Right atrium auricular region (tissue), 2 donors: Measurements from ENCODE around the gene RAB3IL1. TPM values are rescaled to one million over a fixed set of nuclear protein-coding genes. Genes with fewer than 3 reads are reported as not detected.
A peak's percentile ranks its signal among the peaks of the same experiment; 100 is the strongest.
"Not testable (repeated sequence)": the region's sequence is repeated elsewhere in the genome, so short reads cannot be mapped to it uniquely, and the experiment has no call there.

Experiments
- DNase-seq: peaks from one replicate; pipeline ENCODE4 v3.0.0-alpha.2; 2019; ENCODE audit warnings: low spot score
- H3K27ac ChIP-seq, 2 donors: fragments of 200-600 bp; sonication (generic); 1 replicate in 1 of 2; 2 replicates in 1 of 2; pipeline ENCODE4 v1.5.1; 2016 to 2019
- H3K27me3 ChIP-seq, 2 donors: fragments of 200-600 bp; sonication (generic); one replicate each; pipeline versions ENCODE4 v1.5.1 to v1.6.0; 2017 to 2019
- H3K36me3 ChIP-seq: fragments of 200-600 bp; sonication (generic); one replicate; pipeline ENCODE4 v1.5.1; 2016
- H3K4me1 ChIP-seq, 2 donors: fragments of 200-600 bp; sonication (generic); one replicate each; pipeline versions ENCODE4 v1.5.1 to v1.6.0; 2017 to 2019
- H3K4me3 ChIP-seq, 2 donors: fragments of 200-600 bp; sonication (generic); 1 replicate in 1 of 2; 2 replicates in 1 of 2; pipeline ENCODE4 v1.5.1; 2017 to 2019; ENCODE audit warnings: mild to moderate bottlenecking in 1 of 2, moderate library complexity in 1 of 2
- H3K9me3 ChIP-seq, 2 donors: fragments of 200-600 bp; sonication (generic); one replicate each; pipeline ENCODE4 v1.5.1; 2019
- total RNA-seq, 2 donors: library from RNA; depleted of rRNA; stranded (reverse); fragments of >200 nt; gene quantifications; one replicate each; pipeline ENCODE4 v1.1.0, GENCODE V29; 2016
- TF ChIP-seq, protein P1 (sequence below), 2 donors: fragments of 200-600 bp; sonication (generic); IDR thresholded peaks; one replicate each; pipeline ENCODE4 v1.5.1; 2019; ENCODE audit warnings: antibody characterized with exemption in 2 of 2

RAB3IL1 gene, protein sequence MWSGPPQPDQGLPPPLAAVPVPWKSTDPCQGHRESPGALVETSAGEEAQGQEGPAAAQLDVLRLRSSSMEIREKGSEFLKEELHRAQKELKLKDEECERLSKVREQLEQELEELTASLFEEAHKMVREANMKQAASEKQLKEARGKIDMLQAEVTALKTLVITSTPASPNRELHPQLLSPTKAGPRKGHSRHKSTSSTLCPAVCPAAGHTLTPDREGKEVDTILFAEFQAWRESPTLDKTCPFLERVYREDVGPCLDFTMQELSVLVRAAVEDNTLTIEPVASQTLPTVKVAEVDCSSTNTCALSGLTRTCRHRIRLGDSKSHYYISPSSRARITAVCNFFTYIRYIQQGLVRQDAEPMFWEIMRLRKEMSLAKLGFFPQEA
- total RNA-seq, result 10 to 100 TPM in 1 of 2 donors, 1 to 10 TPM in 1; 4.3 to 16.8 TPM

DNA sequence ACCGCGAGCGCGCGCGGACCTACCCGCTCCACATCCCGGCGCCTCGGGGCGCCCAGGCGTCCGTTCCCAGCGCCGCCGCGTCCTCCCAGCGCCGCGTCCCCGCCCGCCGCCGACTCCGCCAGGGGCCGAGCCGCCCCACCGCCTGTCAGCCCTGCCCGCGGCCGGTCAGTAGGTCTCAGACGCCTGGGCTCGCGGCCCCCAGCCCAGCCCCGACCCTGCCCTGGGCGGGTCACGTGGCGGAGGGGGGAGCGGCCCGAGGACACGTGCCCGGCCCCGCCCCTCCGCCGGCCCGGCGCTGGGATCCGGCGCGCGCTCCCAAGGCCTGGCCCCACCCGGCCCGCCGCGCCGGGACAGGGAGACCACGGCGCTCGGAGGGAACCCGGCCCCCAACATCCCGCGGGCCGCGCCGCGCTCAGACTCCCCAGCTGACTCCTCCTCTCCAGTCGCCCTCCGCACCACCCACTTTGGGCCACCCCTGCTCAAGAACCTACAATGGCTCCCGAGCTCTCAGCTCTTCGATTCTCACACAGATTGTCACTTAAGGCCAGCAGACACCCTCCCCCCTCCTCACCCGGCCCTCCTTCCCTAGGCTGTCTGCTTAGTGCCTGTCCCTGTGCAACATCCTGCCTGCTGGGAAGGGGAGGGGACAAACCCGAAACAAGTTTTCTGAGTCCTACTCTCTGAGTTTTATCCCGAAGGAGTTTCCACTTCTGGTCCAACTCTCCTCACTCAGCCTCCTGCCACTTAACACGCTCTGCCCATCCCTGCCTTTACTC, at the start of gene RAB3IL1:
Gene RAB3IL1, minus strand, starts transcription at position 233 of the 776 bp plus-strand sequence. Its CDS starts 199 bp downstream, at position 34.
- Histone ChIP-seq H3K27me3 (no peaks in the 10 kb centered on the region), H3K4me1 (peaks cover 0 to 37% of the 10 kb centered on the region in 2 donors), H3K4me3 (peak within 1 kb of the TSS; percentile 62 to 72), H3K27ac (peak within 1 kb of the TSS; percentile 79 to 80), H3K9me3 (no peaks in the 10 kb centered on the region), H3K36me3 (no peaks in the 10 kb centered on the region)
- TF ChIP-seq, protein P1, sequence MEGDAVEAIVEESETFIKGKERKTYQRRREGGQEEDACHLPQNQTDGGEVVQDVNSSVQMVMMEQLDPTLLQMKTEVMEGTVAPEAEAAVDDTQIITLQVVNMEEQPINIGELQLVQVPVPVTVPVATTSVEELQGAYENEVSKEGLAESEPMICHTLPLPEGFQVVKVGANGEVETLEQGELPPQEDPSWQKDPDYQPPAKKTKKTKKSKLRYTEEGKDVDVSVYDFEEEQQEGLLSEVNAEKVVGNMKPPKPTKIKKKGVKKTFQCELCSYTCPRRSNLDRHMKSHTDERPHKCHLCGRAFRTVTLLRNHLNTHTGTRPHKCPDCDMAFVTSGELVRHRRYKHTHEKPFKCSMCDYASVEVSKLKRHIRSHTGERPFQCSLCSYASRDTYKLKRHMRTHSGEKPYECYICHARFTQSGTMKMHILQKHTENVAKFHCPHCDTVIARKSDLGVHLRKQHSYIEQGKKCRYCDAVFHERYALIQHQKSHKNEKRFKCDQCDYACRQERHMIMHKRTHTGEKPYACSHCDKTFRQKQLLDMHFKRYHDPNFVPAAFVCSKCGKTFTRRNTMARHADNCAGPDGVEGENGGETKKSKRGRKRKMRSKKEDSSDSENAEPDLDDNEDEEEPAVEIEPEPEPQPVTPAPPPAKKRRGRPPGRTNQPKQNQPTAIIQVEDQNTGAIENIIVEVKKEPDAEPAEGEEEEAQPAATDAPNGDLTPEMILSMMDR (IDR thresholded peaks at IDR 0.05), result no peak
- DNase-seq, result no peak

DNA sequence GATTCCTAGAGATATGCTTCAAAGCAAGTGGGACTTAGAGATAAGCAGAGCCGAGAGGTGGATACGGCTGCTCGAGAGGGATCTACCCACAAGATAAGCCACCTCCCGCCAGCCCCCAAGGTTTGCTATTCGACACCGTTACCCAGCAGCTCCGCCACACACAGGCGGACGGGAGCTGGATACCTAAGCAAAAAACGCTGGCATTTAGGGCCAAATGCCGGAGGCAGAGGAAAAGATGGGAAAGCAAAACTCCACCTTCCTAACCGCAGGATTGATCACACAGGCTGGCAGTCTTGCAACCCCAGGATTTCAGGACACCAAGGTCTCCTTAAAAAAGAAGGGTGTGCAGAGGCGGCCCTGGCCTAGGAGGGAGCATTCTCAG, 49.4 kb upstream of the RAB3IL1 start:
- peaks cover 0 to 77% of the 10 kb centered on the region in 2 donors for H3K4me1 ChIP-seq
- TF ChIP-seq, protein P1 (IDR thresholded peaks at IDR 0.05), result no peak

DNA sequence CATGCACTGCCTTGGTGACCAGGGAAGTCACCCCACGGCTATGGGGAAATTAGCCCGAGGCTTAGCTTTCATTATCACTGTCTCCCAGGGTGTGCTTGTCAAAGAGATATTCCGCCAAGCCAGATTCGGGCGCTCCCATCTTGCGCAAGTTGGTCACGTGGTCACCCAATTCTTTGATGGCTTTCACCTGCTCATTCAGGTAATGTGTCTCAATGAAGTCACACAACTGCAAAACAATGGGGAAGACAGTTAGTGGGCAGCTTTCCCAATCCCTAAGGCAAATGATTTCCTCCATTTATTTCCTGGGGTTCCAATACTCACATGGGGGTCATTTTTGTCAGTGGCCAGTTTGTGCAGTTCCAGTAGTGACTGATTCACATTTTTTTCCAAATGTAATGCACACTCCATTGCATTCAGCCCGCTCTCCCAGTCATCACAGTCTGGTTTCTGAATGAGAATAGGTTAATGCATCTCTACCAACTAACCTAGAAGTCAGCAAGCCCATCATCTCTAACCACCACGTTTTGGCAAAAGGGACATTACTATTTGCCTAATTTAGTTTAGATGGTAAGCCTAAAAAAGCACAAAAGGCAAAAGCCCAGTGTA, 47.4 kb upstream of the RAB3IL1 start:
- Histone ChIP-seq H3K27ac (peak overlapping the region; percentile 99 to 100), H3K36me3 (peaks cover 45% of the 10 kb centered on the region), H3K4me1 (peaks cover 0 to 72% of the 10 kb centered on the region in 2 donors), H3K4me3 (peak overlapping the region; percentile 92 to 95)
- not testable (repeated sequence) for H3K9me3 ChIP-seq, H3K27me3 ChIP-seq
- DNase-seq, result peak; percentile 67

More for the DNA sequence above, 49.4 kb upstream of the RAB3IL1 start:
- Histone ChIP-seq H3K9me3 (no peaks in the 10 kb centered on the region), H3K27me3 (no peaks in the 10 kb centered on the region), H3K36me3 (peaks cover 45% of the 10 kb centered on the region), H3K27ac (peak overlapping the region; percentile 99 to 100), H3K4me3 (peak overlapping the region; percentile 92 to 95)
- DNase-seq, result no peak

DNA sequence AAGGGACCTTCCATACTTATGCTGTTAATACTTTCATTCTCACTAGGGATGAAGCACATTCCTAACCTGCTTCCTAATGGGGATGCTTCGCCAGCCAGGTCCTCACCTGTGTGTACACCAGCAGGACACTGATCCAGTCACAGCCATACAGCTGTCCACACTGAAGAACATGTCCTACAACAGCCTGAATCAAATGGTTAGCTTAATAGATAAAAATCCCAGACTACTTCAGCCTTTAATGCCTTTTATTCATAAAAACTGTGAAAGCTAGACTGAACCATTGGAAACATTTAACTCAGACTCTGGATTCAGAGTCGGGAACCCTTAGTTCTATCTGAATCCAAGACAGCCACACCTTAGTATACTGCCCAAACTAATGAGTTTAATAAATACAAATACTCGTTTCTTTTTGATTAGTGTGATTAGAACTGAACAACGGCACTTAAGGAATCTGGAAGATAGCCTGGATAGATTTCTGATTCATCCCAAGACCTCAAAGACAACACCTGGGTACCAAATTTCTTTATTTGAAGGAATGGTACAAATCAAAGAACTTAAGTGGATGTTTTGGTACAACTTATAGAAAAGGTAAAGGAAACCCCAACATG, 46.8 kb upstream of the RAB3IL1 start:
- TF ChIP-seq, protein P1 (IDR thresholded peaks at IDR 0.05), result no peak
- no peak for DNase-seq
- H3K27me3 ChIP-seq, result no peaks in the 10 kb centered on the region
- peaks cover 45% of the 10 kb centered on the region for H3K36me3 ChIP-seq
- H3K27ac ChIP-seq, result peak overlapping the region; percentile 99 to 100
- no peaks in the 10 kb centered on the region for H3K9me3 ChIP-seq
- peaks cover 0 to 66% of the 10 kb centered on the region in 2 donors for H3K4me1 ChIP-seq
- peak overlapping the region; percentile 92 to 95 for H3K4me3 ChIP-seq

DNA sequence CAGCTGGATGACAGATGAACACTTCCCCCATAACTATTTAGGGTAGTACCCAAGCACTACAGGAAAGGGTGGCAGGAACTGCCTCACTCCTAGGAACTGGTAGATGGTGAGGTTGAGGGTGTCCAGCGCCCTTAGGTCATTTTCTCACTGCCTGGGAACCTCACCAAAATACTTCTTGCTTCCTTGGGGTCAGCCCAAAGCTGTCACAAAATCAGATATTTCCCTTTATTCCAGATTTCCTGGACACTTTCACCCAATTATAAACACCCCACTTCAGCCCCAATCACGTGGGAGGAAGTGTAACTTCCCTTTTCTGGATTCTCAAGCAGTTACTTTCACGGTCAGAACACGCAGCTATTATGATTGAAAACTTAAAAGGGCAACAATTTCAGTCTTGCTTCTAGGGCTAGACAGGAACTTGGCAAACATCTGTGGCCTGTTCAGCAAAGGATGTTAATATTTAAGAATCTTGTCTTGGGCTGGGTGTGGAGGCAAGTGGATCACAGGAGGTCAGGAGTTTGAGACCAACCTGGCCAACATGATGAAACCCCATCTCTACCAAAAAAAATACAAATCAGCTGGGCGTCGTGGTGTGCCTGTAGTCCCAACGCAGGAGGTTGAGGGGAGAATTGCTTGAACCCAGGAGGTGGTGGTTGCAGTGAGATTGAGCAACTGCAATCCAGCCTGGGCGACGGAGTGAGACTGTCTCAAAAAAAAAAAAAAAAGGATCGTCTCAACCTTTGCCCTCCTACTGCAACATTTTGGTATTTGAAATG, 46.1 kb upstream of the RAB3IL1 start:
- Histone ChIP-seq H3K27me3 (no peaks in the 10 kb centered on the region), H3K36me3 (peaks cover 45% of the 10 kb centered on the region), H3K27ac (peak overlapping the region; percentile 99 to 100), H3K4me3 (peak overlapping the region in 1 of 2 donors; percentile 92), H3K4me1 (peaks cover 0 to 59% of the 10 kb centered on the region in 2 donors), H3K9me3 (no peaks in the 10 kb centered on the region)
- TF ChIP-seq, protein P1 (IDR thresholded peaks at IDR 0.05), result no peak
- peak; percentile 66 for DNase-seq
